Measurements from ENCODE around the gene GPBAR1.

DNA sequence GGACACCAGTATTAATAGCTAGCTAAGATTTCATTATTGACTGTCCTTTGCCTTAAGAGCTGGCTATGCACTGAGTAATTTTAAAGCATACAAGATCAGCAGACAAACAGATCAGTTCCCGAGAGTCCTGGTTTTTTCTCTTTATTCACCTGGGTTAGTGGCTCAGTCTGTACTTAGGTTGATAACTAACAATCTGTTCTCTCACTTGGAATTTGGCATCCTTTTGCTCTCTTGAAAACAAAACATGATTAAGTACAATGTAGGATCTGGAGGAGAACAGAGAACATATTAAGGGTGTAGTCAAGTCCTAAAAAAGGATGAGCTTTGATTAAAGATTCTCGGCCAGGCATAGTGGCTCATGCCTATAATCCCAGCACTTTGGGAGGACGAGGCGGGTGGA is 27.3 kb upstream of the GPBAR1 start:
- TF ChIP-seq, protein P1, sequence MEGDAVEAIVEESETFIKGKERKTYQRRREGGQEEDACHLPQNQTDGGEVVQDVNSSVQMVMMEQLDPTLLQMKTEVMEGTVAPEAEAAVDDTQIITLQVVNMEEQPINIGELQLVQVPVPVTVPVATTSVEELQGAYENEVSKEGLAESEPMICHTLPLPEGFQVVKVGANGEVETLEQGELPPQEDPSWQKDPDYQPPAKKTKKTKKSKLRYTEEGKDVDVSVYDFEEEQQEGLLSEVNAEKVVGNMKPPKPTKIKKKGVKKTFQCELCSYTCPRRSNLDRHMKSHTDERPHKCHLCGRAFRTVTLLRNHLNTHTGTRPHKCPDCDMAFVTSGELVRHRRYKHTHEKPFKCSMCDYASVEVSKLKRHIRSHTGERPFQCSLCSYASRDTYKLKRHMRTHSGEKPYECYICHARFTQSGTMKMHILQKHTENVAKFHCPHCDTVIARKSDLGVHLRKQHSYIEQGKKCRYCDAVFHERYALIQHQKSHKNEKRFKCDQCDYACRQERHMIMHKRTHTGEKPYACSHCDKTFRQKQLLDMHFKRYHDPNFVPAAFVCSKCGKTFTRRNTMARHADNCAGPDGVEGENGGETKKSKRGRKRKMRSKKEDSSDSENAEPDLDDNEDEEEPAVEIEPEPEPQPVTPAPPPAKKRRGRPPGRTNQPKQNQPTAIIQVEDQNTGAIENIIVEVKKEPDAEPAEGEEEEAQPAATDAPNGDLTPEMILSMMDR (IDR thresholded peaks at IDR 0.05; ENCODE audit: control extremely low read depth in 1 of 3, insufficient read depth in 1 of 3, low read depth in 1 of 3, low read length in 3 of 3) = no peak
- TF ChIP-seq BACH1 (IDR thresholded peaks at IDR 0.05; ENCODE audit: low read length) = no peak
- TF ChIP-seq POLR2A (IDR thresholded peaks at IDR 0.05; ENCODE audit: control extremely low read depth in 1 of 2, low read depth in 2 of 2, low read length in 2 of 2) = no peak
- no peak for TF ChIP-seq RFX5 (IDR thresholded peaks at IDR 0.05; ENCODE audit: borderline replicate concordance, low read depth, low read length)
- TF ChIP-seq PHF8 (conservative IDR thresholded peaks at IDR 0.05; ENCODE audit: low read depth, low read length) = no peak
- no peak for TF ChIP-seq BCL11A (IDR thresholded peaks at IDR 0.05; ENCODE audit: low read depth in 2 of 2, low read length in 2 of 2)
- TF ChIP-seq POLR2AphosphoS5 (IDR thresholded peaks at IDR 0.05; ENCODE audit: low read depth, low read length) = no peak
- no peak for TF ChIP-seq FOSL1 (IDR thresholded peaks at IDR 0.05; ENCODE audit: insufficient read depth, low read depth, low read length)
- no peak for TF ChIP-seq JUND (IDR thresholded peaks at IDR 0.05; ENCODE audit: low read length)
- no peak for TF ChIP-seq TBP (IDR thresholded peaks at IDR 0.05; ENCODE audit: low read depth, low read length)
- no peak for TF ChIP-seq HDAC6 (IDR thresholded peaks at IDR 0.05; ENCODE audit: low read depth, low read length)
- no peak for TF ChIP-seq SRF (IDR thresholded peaks at IDR 0.05; ENCODE audit: low read depth, low read length)
